HL-60 (cell line): ENCODE results near the gene MIPOL1.

Source experiments
- GABPA ChIP-seq: IDR thresholded peaks from 2 replicates; pipeline ENCODE4 v1.6.1; 2012; ENCODE audit warnings: low read depth
- TF ChIP-seq, protein P1 (sequence below): IDR thresholded peaks from one replicate; pipeline ENCODE4 v1.5.1; 2011; ENCODE audit warnings: low read length, control low read depth, inconsistent platforms; ENCODE audit not compliant: insufficient read depth
- TF ChIP-seq, protein P2 (sequence below): IDR thresholded peaks from 2 replicates; pipeline ENCODE4 v1.6.1; 2012; ENCODE audit warnings: low read depth; ENCODE audit not compliant: insufficient replicate concordance

DNA sequence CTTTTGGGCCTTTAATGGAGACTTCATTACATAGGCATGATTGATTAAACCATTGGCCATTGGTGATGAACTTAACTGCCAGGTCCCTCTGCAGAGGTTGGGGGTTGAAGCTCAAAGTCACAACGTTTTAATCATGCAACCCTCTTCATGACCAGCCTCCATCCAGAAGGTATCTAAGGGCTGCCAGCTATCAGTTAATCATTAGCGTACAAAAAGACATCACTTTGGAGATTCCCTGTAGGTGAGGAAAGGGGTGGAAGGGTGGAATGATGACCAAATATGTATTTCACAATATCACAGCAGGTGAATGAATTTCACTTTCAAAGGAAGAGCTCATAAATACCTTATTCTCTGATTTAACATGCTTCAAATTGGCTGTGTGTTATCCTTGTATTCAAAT lies 92.0 kb downstream of the MIPOL1 start:
- TF ChIP-seq, protein P1, sequence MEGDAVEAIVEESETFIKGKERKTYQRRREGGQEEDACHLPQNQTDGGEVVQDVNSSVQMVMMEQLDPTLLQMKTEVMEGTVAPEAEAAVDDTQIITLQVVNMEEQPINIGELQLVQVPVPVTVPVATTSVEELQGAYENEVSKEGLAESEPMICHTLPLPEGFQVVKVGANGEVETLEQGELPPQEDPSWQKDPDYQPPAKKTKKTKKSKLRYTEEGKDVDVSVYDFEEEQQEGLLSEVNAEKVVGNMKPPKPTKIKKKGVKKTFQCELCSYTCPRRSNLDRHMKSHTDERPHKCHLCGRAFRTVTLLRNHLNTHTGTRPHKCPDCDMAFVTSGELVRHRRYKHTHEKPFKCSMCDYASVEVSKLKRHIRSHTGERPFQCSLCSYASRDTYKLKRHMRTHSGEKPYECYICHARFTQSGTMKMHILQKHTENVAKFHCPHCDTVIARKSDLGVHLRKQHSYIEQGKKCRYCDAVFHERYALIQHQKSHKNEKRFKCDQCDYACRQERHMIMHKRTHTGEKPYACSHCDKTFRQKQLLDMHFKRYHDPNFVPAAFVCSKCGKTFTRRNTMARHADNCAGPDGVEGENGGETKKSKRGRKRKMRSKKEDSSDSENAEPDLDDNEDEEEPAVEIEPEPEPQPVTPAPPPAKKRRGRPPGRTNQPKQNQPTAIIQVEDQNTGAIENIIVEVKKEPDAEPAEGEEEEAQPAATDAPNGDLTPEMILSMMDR: no peak
- TF ChIP-seq, protein P2, sequence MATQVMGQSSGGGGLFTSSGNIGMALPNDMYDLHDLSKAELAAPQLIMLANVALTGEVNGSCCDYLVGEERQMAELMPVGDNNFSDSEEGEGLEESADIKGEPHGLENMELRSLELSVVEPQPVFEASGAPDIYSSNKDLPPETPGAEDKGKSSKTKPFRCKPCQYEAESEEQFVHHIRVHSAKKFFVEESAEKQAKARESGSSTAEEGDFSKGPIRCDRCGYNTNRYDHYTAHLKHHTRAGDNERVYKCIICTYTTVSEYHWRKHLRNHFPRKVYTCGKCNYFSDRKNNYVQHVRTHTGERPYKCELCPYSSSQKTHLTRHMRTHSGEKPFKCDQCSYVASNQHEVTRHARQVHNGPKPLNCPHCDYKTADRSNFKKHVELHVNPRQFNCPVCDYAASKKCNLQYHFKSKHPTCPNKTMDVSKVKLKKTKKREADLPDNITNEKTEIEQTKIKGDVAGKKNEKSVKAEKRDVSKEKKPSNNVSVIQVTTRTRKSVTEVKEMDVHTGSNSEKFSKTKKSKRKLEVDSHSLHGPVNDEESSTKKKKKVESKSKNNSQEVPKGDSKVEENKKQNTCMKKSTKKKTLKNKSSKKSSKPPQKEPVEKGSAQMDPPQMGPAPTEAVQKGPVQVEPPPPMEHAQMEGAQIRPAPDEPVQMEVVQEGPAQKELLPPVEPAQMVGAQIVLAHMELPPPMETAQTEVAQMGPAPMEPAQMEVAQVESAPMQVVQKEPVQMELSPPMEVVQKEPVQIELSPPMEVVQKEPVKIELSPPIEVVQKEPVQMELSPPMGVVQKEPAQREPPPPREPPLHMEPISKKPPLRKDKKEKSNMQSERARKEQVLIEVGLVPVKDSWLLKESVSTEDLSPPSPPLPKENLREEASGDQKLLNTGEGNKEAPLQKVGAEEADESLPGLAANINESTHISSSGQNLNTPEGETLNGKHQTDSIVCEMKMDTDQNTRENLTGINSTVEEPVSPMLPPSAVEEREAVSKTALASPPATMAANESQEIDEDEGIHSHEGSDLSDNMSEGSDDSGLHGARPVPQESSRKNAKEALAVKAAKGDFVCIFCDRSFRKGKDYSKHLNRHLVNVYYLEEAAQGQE: no peak
- TF ChIP-seq GABPA: no peak
